GM12801 (cell line): ENCODE data around the gene PPIP5K2.

Source experiments
- TF ChIP-seq, protein P1 (sequence below): IDR thresholded peaks from one replicate; pipeline ENCODE4 v1.5.1; 2011; ENCODE audit warnings: control low read depth; ENCODE audit not compliant: insufficient read length; ENCODE audit errors: extremely low read depth

Gene PPIP5K2

GRCh38 chr5:103260951-103261350 is 140.8 kb downstream of the PPIP5K2 start:
- TF ChIP-seq, protein P1, sequence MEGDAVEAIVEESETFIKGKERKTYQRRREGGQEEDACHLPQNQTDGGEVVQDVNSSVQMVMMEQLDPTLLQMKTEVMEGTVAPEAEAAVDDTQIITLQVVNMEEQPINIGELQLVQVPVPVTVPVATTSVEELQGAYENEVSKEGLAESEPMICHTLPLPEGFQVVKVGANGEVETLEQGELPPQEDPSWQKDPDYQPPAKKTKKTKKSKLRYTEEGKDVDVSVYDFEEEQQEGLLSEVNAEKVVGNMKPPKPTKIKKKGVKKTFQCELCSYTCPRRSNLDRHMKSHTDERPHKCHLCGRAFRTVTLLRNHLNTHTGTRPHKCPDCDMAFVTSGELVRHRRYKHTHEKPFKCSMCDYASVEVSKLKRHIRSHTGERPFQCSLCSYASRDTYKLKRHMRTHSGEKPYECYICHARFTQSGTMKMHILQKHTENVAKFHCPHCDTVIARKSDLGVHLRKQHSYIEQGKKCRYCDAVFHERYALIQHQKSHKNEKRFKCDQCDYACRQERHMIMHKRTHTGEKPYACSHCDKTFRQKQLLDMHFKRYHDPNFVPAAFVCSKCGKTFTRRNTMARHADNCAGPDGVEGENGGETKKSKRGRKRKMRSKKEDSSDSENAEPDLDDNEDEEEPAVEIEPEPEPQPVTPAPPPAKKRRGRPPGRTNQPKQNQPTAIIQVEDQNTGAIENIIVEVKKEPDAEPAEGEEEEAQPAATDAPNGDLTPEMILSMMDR: no peak
